PC-3 (cell line): ENCODE results near the gene RAD23B. TPM values are rescaled to one million over a fixed set of nuclear protein-coding genes. Genes with fewer than 3 reads are reported as not detected.

ENCODE experiments used
- ATAC-seq: fragments of 200-7000 bp; cut with Tn5 transposase; 2 replicates; pipeline ENCODE4 v1.9.1; 2020; ENCODE audit warnings: mild to moderate bottlenecking, moderate library complexity
- BruUV-seq: library from RNA; stranded (reverse); fragments of 400-500 nt; replicated peaks from 2 replicates; lab custom pipeline; 2021; lab: Mats Ljungman, UMichigan
- CTCF ChIA-PET: fragments of 300-600 bp; sonication (Branson Sonifier 250); formaldehyde crosslinking; loops from one replicate; lab custom pipeline; 2022; ENCODE audit warnings: antibody characterized with exemption; lab: Charles Lee
- POLR2A ChIA-PET: fragments of 300-600 bp; sonication (Branson Sonifier 250); formaldehyde crosslinking; loops from one replicate; lab custom pipeline; 2022; ENCODE audit warnings: antibody characterized with exemption; ENCODE audit not compliant: unreplicated experiment; lab: Charles Lee
- DNase-seq: peaks from one replicate; pipeline ENCODE4 v3.0.0-alpha.2; 2015
- H2AFZ ChIP-seq: fragments of 300-600 bp; sonication (generic); 2 replicates; pipeline ENCODE4 v1.6.0; 2016; ENCODE audit warnings: antibody characterized with exemption, low read length
- H3F3A ChIP-seq: fragments of 300-600 bp; sonication (generic); one replicate; pipeline ENCODE4 v1.6.0; 2017; ENCODE audit warnings: antibody characterized with exemption, low read length, control low read depth, mild to moderate bottlenecking; ENCODE audit not compliant: unreplicated experiment
- H3K27ac ChIP-seq: fragments of 300-600 bp; sonication (generic); 2 replicates; pipeline ENCODE4 v1.5.1; 2016; ENCODE audit warnings: mild to moderate bottlenecking, low read length
- H3K27me3 ChIP-seq: fragments of 300-600 bp; sonication (generic); 2 replicates; pipeline ENCODE4 v1.6.1; 2016; ENCODE audit warnings: low read length, mixed read lengths
- H3K36me3 ChIP-seq: fragments of 300-600 bp; sonication (generic); 2 replicates; pipeline ENCODE4 v1.6.1; 2016; ENCODE audit warnings: low read depth, mixed run types, low read length, mixed read lengths
- H3K4me1 ChIP-seq: fragments of 300-600 bp; sonication (generic); 2 replicates; pipeline ENCODE4 v1.5.1; 2016; ENCODE audit warnings: low read length; ENCODE audit not compliant: insufficient read depth
- H3K4me2 ChIP-seq: fragments of 300-600 bp; sonication (generic); 2 replicates; pipeline ENCODE4 v1.6.0; 2016; ENCODE audit warnings: low read length
- H3K4me3 ChIP-seq: fragments of 300-600 bp; sonication (generic); 2 replicates; pipeline ENCODE4 v1.5.1; 2016; ENCODE audit warnings: mild to moderate bottlenecking, low read length, mixed read lengths
- H3K79me2 ChIP-seq: fragments of 300-600 bp; sonication (generic); 2 replicates; pipeline ENCODE4 v1.6.1; 2017; ENCODE audit warnings: low read length, mixed read lengths
- H3K9ac ChIP-seq: fragments of 300-600 bp; sonication (generic); 2 replicates; pipeline ENCODE4 v1.6.0; 2016; ENCODE audit warnings: mild to moderate bottlenecking, low read length
- H3K9me2 ChIP-seq: fragments of 300-600 bp; sonication (generic); replicated peaks from 2 replicates; pipeline ENCODE4 v1.6.1; 2016; ENCODE audit warnings: mixed run types, low read length, mixed read lengths
- H3K9me3 ChIP-seq: fragments of 300-600 bp; sonication (generic); 2 replicates; pipeline ENCODE4 v1.6.1; 2016; ENCODE audit warnings: low read length, mixed read lengths
- H4K20me1 ChIP-seq: fragments of 300-600 bp; sonication (generic); 2 replicates; pipeline ENCODE4 v1.6.1; 2016; ENCODE audit warnings: low read length, mixed read lengths
- CTCF ChIP-seq: fragments of 300-600 bp; sonication (generic); conservative IDR thresholded peaks from 2 replicates; pipeline ENCODE4 v1.5.1; 2017; ENCODE audit warnings: antibody characterized with exemption, low read depth, mild to moderate bottlenecking, low read length
- EZH2 ChIP-seq: fragments of 300-600 bp; sonication (generic); IDR thresholded peaks from one replicate; pipeline ENCODE4 v1.6.1; 2017; ENCODE audit warnings: antibody characterized with exemption, mild to moderate bottlenecking, low read length; ENCODE audit not compliant: unreplicated experiment
- EZH2phosphoT487 ChIP-seq: fragments of 300-600 bp; sonication (generic); IDR thresholded peaks from 2 replicates; pipeline ENCODE4 v1.6.1; 2018; ENCODE audit warnings: mild to moderate bottlenecking, antibody characterized with exemption, low read length, borderline replicate concordance
- intact Hi-C: fragments of 100-400 bp; cut with micrococcal nuclease; formaldehyde crosslinking; loops from 2 replicates; pipeline ENCODE4 v1.9.0; 2023
- total RNA-seq: library from RNA; depleted of rRNA; stranded (reverse); fragments of >200 nt; gene quantifications from 2 replicates; pipeline ENCODE4 v1.2.3, GENCODE V29; 2014

The RAD23B gene
- total RNA-seq, 1 experiment from 2014 or later = 67.9 TPM

GRCh38 chr9:107312376-107313050 lies 29.4 kb downstream of the RAD23B start:
- peaks cover 96% of the 10 kb centered on the region for H3K79me2 ChIP-seq
- no peaks in the 10 kb centered on the region for H3F3A ChIP-seq
- H2AFZ ChIP-seq = no peak overlapping the region
- BruUV-seq = no TSS peak
- no peak overlapping the region for H3K4me3 ChIP-seq
- no peak for ATAC-seq
- ChIA-PET POLR2A (no interaction called here), CTCF (no interaction called here)
- DNase-seq = no peak
- no peaks in the 10 kb centered on the region for H3K4me1 ChIP-seq
- no peaks in the 10 kb centered on the region for H3K9me2 ChIP-seq
- intact Hi-C loops = no loop called here
- no peaks in the 10 kb centered on the region for H3K27me3 ChIP-seq
- no peaks in the 10 kb centered on the region for H3K9me3 ChIP-seq
- H3K9ac ChIP-seq = no peak overlapping the region
- peaks cover 52% of the 10 kb centered on the region for H3K36me3 ChIP-seq
- H3K4me2 ChIP-seq = no peak overlapping the region
- no peak for TF ChIP-seq CTCF
- no peak for TF ChIP-seq EZH2
- TF ChIP-seq EZH2phosphoT487 = no peak
- no peak overlapping the region for H3K27ac ChIP-seq
- H4K20me1 ChIP-seq = peaks cover 31% of the 10 kb centered on the region; the same call in 1 of the 2 replicates

- no peak overlapping the region for H3K4me2 ChIP-seq
- no peak overlapping the region for H3K27ac ChIP-seq
- no peak overlapping the region for H3K9ac ChIP-seq
- no peak for TF ChIP-seq EZH2
- no peak for TF ChIP-seq EZH2phosphoT487
- no peak for TF ChIP-seq CTCF
- H3K9me2 ChIP-seq = no peaks in the 10 kb centered on the region
- no peak overlapping the region for H3K4me3 ChIP-seq
- H2AFZ ChIP-seq = no peak overlapping the region
- H3K4me1 ChIP-seq = no peaks in the 10 kb centered on the region
- H3K9me3 ChIP-seq = no peaks in the 10 kb centered on the region
- ChIA-PET POLR2A (no interaction called here), CTCF (no interaction called here)
- H3F3A ChIP-seq = no peaks in the 10 kb centered on the region
- H4K20me1 ChIP-seq = peaks cover 31% of the 10 kb centered on the region; the same call in 1 of the 2 replicates
- DNase-seq (no peak), ATAC-seq (no peak)
- intact Hi-C loops = no loop called here
- peaks cover 96% of the 10 kb centered on the region for H3K79me2 ChIP-seq
- no peaks in the 10 kb centered on the region for H3K27me3 ChIP-seq
- no TSS peak for BruUV-seq
- H3K36me3 ChIP-seq = peaks cover 49% of the 10 kb centered on the region
Observed at GRCh38 chr9:107313555-107314096, 30.5 kb downstream of the RAD23B start.

- no peaks in the 10 kb centered on the region for H3K9me3 ChIP-seq
- CTCF ChIA-PET = no interaction called here
- no peaks in the 10 kb centered on the region for H3F3A ChIP-seq
- H3K27ac ChIP-seq = no peak overlapping the region
- intact Hi-C loops = no loop called here
- POLR2A ChIA-PET = no interaction called here
- peaks cover 47% of the 10 kb centered on the region for H3K36me3 ChIP-seq
- no peak overlapping the region for H3K9ac ChIP-seq
- TF ChIP-seq CTCF = no peak
- no peak for TF ChIP-seq EZH2
- TF ChIP-seq EZH2phosphoT487 = no peak
- no peak overlapping the region for H3K4me3 ChIP-seq
- H3K79me2 ChIP-seq = peaks cover 94% of the 10 kb centered on the region
- peaks cover 32% of the 10 kb centered on the region; the same call in 1 of the 2 replicates for H4K20me1 ChIP-seq
- ATAC-seq (no peak), DNase-seq (no peak)
- no peak overlapping the region for H3K4me2 ChIP-seq
- H3K4me1 ChIP-seq = no peaks in the 10 kb centered on the region
- H2AFZ ChIP-seq = no peak overlapping the region
- H3K9me2 ChIP-seq = no peaks in the 10 kb centered on the region
- H3K27me3 ChIP-seq = no peaks in the 10 kb centered on the region
- no TSS peak for BruUV-seq
Observed at GRCh38 chr9:107314763-107315162, 31.7 kb downstream of the RAD23B start.
